GM12891 (cell line): ENCODE measurements around the gene SSU72.

Experiments
- PAX5 ChIP-seq: IDR thresholded peaks from 2 replicates; pipeline ENCODE4 v1.6.1; 2011; ENCODE audit warnings: low read length, moderate library complexity, mild to moderate bottlenecking; ENCODE audit not compliant: insufficient read depth, severe bottlenecking
- POLR2A ChIP-seq: IDR thresholded peaks from 2 replicates; pipeline ENCODE4 v1.6.1; 2011; ENCODE audit warnings: low read depth, low read length, control low read depth
- POLR2AphosphoS5 ChIP-seq: IDR thresholded peaks from 2 replicates; pipeline ENCODE4 v1.6.1; 2011; ENCODE audit warnings: low read depth, low read length, control low read depth
- POU2F2 ChIP-seq: IDR thresholded peaks from 2 replicates; pipeline ENCODE4 v1.6.1; 2011; ENCODE audit warnings: low read depth, mild to moderate bottlenecking, control low read depth, low read length, moderate library complexity
- SPI1 ChIP-seq: IDR thresholded peaks from 2 replicates; pipeline ENCODE4 v1.6.1; 2011; ENCODE audit warnings: low read depth, low read length, control low read depth
- TAF1 ChIP-seq: IDR thresholded peaks from 2 replicates; pipeline ENCODE4 v1.6.1; 2011; ENCODE audit warnings: low read depth, low read length, control low read depth

- no peak for TF ChIP-seq POLR2AphosphoS5
- no peak for TF ChIP-seq POLR2A
- TF ChIP-seq TAF1 = no peak
- TF ChIP-seq POU2F2 = no peak
- no peak for TF ChIP-seq SPI1
- no peak for TF ChIP-seq PAX5
These were observed 44.7 kb downstream of the SSU72 start for GRCh38 chr1:1529936-1530335.
